ENCODE results near the gene LGI1.
A peak's percentile ranks its signal among the peaks of the same experiment; 100 is the strongest.

LGI1 gene

GRCh38 chr10:93820434-93820833, 62.7 kb downstream of the LGI1 start:
- no peaks in the 10 kb centered on the region for H3K9me2 ChIP-seq (replicated peaks; ENCODE audit: low read depth, low read length)
- H3K36me3 ChIP-seq (ENCODE audit: insufficient read depth, low read length) = no peaks in the 10 kb centered on the region
- H3K4me2 ChIP-seq (ENCODE audit: low read depth, low read length, poor library complexity, severe bottlenecking) = no peak overlapping the region
- no peaks in the 10 kb centered on the region for H3K27me3 ChIP-seq (ENCODE audit: insufficient read depth, low read length, poor library complexity, severe bottlenecking)
- H3K79me2 ChIP-seq (ENCODE audit: insufficient read depth, low read length) = no peaks in the 10 kb centered on the region
- no peak overlapping the region for H2AFZ ChIP-seq (ENCODE audit: low read length)
- H3K9ac ChIP-seq (ENCODE audit: low read depth, low read length, poor library complexity, severe bottlenecking) = no peak overlapping the region
- H3K9me3 ChIP-seq (ENCODE audit: insufficient read depth, low read depth, low read length) = no peaks in the 10 kb centered on the region
- H3K4me3 ChIP-seq (ENCODE audit: low read length, poor library complexity, severe bottlenecking) = no peak overlapping the region
- TF ChIP-seq CTCF (conservative IDR thresholded peaks at IDR 0.05; ENCODE audit: low read length) = no peak
- no peak for TF ChIP-seq EZH2phosphoT487 (IDR thresholded peaks at IDR 0.05; ENCODE audit: borderline replicate concordance)
- H4K20me1 ChIP-seq (ENCODE audit: insufficient read depth, low read length, poor library complexity, severe bottlenecking) = no peaks in the 10 kb centered on the region
- peaks cover 3% of the 10 kb centered on the region for H3K4me1 ChIP-seq (ENCODE audit: insufficient read depth, low read length, poor library complexity, severe bottlenecking)
- no peaks in the 10 kb centered on the region for H3F3A ChIP-seq (ENCODE audit: low read depth)

DNA sequence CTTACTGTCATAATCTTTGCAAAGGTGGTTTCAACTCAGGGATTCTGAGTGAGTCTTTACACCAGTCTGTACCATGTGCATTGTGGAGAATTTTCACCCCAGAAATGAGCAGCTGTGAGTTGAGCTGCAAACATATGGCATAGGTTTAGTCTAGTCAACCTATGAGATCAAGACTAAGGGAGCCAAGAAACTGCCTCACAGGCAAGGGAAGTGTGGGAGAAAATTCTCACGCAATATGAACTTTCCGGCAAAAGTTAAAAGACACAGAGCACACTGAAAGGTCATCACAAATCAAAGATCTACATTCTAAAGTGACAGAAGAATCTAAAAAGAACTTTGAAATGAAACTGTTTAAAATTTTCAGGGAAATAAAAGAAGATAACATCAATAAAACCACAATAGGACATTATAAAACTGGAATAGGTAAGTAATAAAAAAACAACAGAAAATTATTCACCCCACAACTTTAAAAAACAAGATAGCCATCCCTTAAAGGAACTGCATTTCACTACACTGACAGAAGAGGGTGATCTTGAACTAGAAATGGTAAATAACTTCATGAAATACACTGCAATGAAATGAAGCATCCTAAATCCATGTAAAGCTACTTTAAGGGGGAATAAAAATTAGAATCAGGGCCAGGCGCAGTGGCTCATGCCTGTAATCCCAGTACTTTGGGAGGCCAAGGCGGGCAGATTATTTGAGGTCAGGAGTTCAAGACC, 63.5 kb downstream of the LGI1 start:
- Histone ChIP-seq H3F3A (ENCODE audit: low read depth) (no peaks in the 10 kb centered on the region), H3K79me2 (ENCODE audit: insufficient read depth, low read length) (no peaks in the 10 kb centered on the region), H3K36me3 (ENCODE audit: insufficient read depth, low read length) (no peaks in the 10 kb centered on the region), H3K4me2 (ENCODE audit: low read depth, low read length, poor library complexity, severe bottlenecking) (no peak overlapping the region), H3K4me1 (ENCODE audit: insufficient read depth, low read length, poor library complexity, severe bottlenecking) (peaks cover 3% of the 10 kb centered on the region), H3K4me3 (ENCODE audit: low read length, poor library complexity, severe bottlenecking) (no peak overlapping the region), H4K20me1 (ENCODE audit: insufficient read depth, low read length, poor library complexity, severe bottlenecking) (no peaks in the 10 kb centered on the region), H2AFZ (ENCODE audit: low read length) (no peak overlapping the region), H3K27me3 (ENCODE audit: insufficient read depth, low read length, poor library complexity, severe bottlenecking) (no peaks in the 10 kb centered on the region), H3K9me2 (replicated peaks; ENCODE audit: low read depth, low read length) (no peaks in the 10 kb centered on the region), H3K9ac (ENCODE audit: low read depth, low read length, poor library complexity, severe bottlenecking) (no peak overlapping the region), H3K9me3 (ENCODE audit: insufficient read depth, low read depth, low read length) (no peaks in the 10 kb centered on the region)
- TF ChIP-seq CTCF (conservative IDR thresholded peaks at IDR 0.05; ENCODE audit: low read length) = peak; percentile 62
- TF ChIP-seq EZH2phosphoT487 (IDR thresholded peaks at IDR 0.05; ENCODE audit: borderline replicate concordance) = no peak

DNA sequence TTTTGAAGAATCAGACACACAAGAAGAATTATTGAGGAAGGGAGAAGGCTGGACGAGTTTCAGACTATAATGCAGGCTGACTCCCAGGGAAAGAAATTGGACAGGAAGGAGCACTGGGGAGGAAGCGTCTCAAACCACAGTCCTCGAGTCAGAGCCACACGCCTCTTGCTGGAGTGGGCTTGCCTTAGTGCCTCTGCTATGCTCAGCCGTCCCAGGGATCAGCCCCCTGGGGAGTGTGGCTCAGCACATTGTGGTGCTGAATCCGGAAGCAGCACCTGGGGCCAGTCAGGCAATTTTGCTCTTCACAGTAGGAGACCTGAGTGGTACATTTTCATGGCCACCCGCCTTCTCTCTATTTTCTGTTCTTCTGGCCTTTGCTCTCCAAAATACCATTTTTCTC, 68.6 kb downstream of the LGI1 start:
- no peaks in the 10 kb centered on the region for H4K20me1 ChIP-seq (ENCODE audit: insufficient read depth, low read length, poor library complexity, severe bottlenecking)
- no peaks in the 10 kb centered on the region for H3K9me3 ChIP-seq (ENCODE audit: insufficient read depth, low read depth, low read length)
- H3K36me3 ChIP-seq (ENCODE audit: insufficient read depth, low read length) = no peaks in the 10 kb centered on the region
- H3F3A ChIP-seq (ENCODE audit: low read depth) = no peaks in the 10 kb centered on the region
- no peaks in the 10 kb centered on the region for H3K9me2 ChIP-seq (replicated peaks; ENCODE audit: low read depth, low read length)
- H3K4me1 ChIP-seq (ENCODE audit: insufficient read depth, low read length, poor library complexity, severe bottlenecking) = peaks cover 10% of the 10 kb centered on the region
- H3K4me2 ChIP-seq (ENCODE audit: low read depth, low read length, poor library complexity, severe bottlenecking) = peak overlapping the region; percentile 45
- H3K9ac ChIP-seq (ENCODE audit: low read depth, low read length, poor library complexity, severe bottlenecking) = no peak overlapping the region
- H3K27me3 ChIP-seq (ENCODE audit: insufficient read depth, low read length, poor library complexity, severe bottlenecking) = no peaks in the 10 kb centered on the region
- no peaks in the 10 kb centered on the region for H3K79me2 ChIP-seq (ENCODE audit: insufficient read depth, low read length)
- H2AFZ ChIP-seq (ENCODE audit: low read length) = no peak overlapping the region
- no peak for TF ChIP-seq CTCF (conservative IDR thresholded peaks at IDR 0.05; ENCODE audit: low read length)
- no peak for TF ChIP-seq EZH2phosphoT487 (IDR thresholded peaks at IDR 0.05; ENCODE audit: borderline replicate concordance)
- no peak overlapping the region for H3K4me3 ChIP-seq (ENCODE audit: low read length, poor library complexity, severe bottlenecking)
